Neuronal stem cell (in vitro differentiated cells): ENCODE results near the gene CCDC85C.
A peak's percentile ranks its signal among the peaks of the same experiment; 100 is the strongest.

Experiments used
- DNase-seq: peaks from one replicate; pipeline ENCODE4 v3.0.0-alpha.2; 2013; ENCODE audit warnings: low spot score
- H2AFZ ChIP-seq: one replicate; pipeline ENCODE4 v1.6.1; 2013; ENCODE audit warnings: mild to moderate bottlenecking, low read length, inconsistent platforms
- H2AK5ac ChIP-seq: 2 replicates; pipeline ENCODE4 v1.6.1; 2013; ENCODE audit warnings: low read depth, mild to moderate bottlenecking, inconsistent platforms, low read length, moderate library complexity, mixed read lengths
- H2BK120ac ChIP-seq: 2 replicates; pipeline ENCODE4 v1.6.1; 2013; ENCODE audit warnings: low read depth, mild to moderate bottlenecking, inconsistent platforms, low read length, moderate library complexity, mixed read lengths
- H2BK12ac ChIP-seq: one replicate; pipeline ENCODE4 v1.6.1; 2013; ENCODE audit warnings: low read length, inconsistent platforms
- H2BK15ac ChIP-seq: 2 replicates; pipeline ENCODE4 v1.6.1; 2013; ENCODE audit warnings: mild to moderate bottlenecking, low read length, inconsistent platforms, mixed read lengths
- H2BK5ac ChIP-seq: one replicate; pipeline ENCODE4 v1.6.1; 2013; ENCODE audit warnings: inconsistent platforms, mild to moderate bottlenecking, low read length, moderate library complexity
- H3K14ac ChIP-seq: one replicate; pipeline ENCODE4 v1.6.1; 2013; ENCODE audit warnings: low read length, inconsistent platforms
- H3K18ac ChIP-seq: 2 replicates; pipeline ENCODE4 v1.6.1; 2013; ENCODE audit warnings: low read length, inconsistent platforms
- H3K23ac ChIP-seq: 2 replicates; pipeline ENCODE4 v1.6.1; 2013; ENCODE audit warnings: low read depth, mild to moderate bottlenecking, mixed read lengths, low read length, inconsistent platforms; ENCODE audit not compliant: poor library complexity
- H3K27ac ChIP-seq: replicated peaks from 3 replicates; pipeline ENCODE4 v1.5.1; 2013; ENCODE audit warnings: low read length, inconsistent platforms
- H3K27me3 ChIP-seq, 3 experiments: 2 replicates each; pipeline ENCODE4 v1.6.1; 2013; ENCODE audit warnings: low read length in 3 of 3, mild to moderate bottlenecking in 2 of 3, inconsistent platforms in 1 of 3, low read depth in 1 of 3, mixed read lengths in 1 of 3, moderate library complexity in 1 of 3; ENCODE audit not compliant: control insufficient read depth in 3 of 3, insufficient read depth in 3 of 3
- H3K36me3 ChIP-seq, 2 donors: replicated peaks in 1 of 2; 2 replicates each; pipeline ENCODE4 v1.6.1; 2013; ENCODE audit warnings: low read length in 2 of 2; ENCODE audit not compliant: control insufficient read depth in 2 of 2, insufficient read depth in 2 of 2
- H3K4ac ChIP-seq: 2 replicates; pipeline ENCODE4 v1.6.1; 2013; ENCODE audit warnings: inconsistent platforms, mild to moderate bottlenecking, low read length, moderate library complexity
- H3K4me1 ChIP-seq, 2 donors: 1 replicate in 1 of 2; 2 replicates in 1 of 2; pipeline ENCODE4 v1.6.1; 2013; ENCODE audit warnings: low read length in 2 of 2, low read depth in 1 of 2; ENCODE audit not compliant: control insufficient read depth in 2 of 2, insufficient read depth in 1 of 2
- H3K4me2 ChIP-seq: one replicate; pipeline ENCODE4 v1.6.1; 2013; ENCODE audit warnings: mild to moderate bottlenecking, low read length, inconsistent platforms; ENCODE audit not compliant: insufficient read depth, poor library complexity, severe bottlenecking
- H3K4me3 ChIP-seq, 2 donors: 2 replicates each; pipeline ENCODE4 v1.5.1; 2013; ENCODE audit warnings: low read length in 2 of 2, mild to moderate bottlenecking in 2 of 2, inconsistent platforms in 1 of 2, moderate library complexity in 1 of 2
- H3K79me1 ChIP-seq: one replicate; pipeline ENCODE4 v1.6.1; 2013; ENCODE audit warnings: low read depth, mild to moderate bottlenecking, inconsistent platforms, low read length, moderate library complexity
- H3K9ac ChIP-seq: one replicate; pipeline ENCODE4 v1.6.1; 2013; ENCODE audit warnings: mild to moderate bottlenecking, low read depth, low read length, inconsistent platforms; ENCODE audit not compliant: poor library complexity
- H3K9me3 ChIP-seq, 2 donors: replicated peaks in 1 of 2; 2 replicates each; pipeline versions ENCODE3 to v1.6.1; 2013; ENCODE audit warnings: low read length in 2 of 2, mild to moderate bottlenecking in 2 of 2, inconsistent platforms in 1 of 2, low read depth in 1 of 2, mixed read lengths in 1 of 2, moderate library complexity in 1 of 2; ENCODE audit not compliant: control insufficient read depth in 2 of 2, insufficient read depth in 1 of 2
- H4K8ac ChIP-seq: one replicate; pipeline ENCODE4 v1.6.1; 2013; ENCODE audit warnings: low read depth, mild to moderate bottlenecking, inconsistent platforms, low read length, moderate library complexity
- H4K91ac ChIP-seq: one replicate; pipeline ENCODE4 v1.6.1; 2013; ENCODE audit warnings: low read length, low read depth, mild to moderate bottlenecking, inconsistent platforms; ENCODE audit not compliant: poor library complexity
- WGBS, 2 donors: extraction: QIAGEN DNeasy Blood & Tissue Kit; methylation state at CpG; one replicate each; pipeline ENCODE4 v1.1.7; 2013; ENCODE audit warnings: missing lambda C conversion rate in 2 of 2, mixed read lengths in 1 of 2; ENCODE audit not compliant: insufficient read length in 2 of 2, insufficient replicate concordance in 1 of 2; ENCODE audit errors: extremely low coverage in 2 of 2; 5-methylcytosine and 5-hydroxymethylcytosine counted together

CCDC85C gene

GRCh38 chr14:99581374-99581773, 22.6 kb downstream of the CCDC85C start:
- Histone ChIP-seq H3K4me2 (peak overlapping the region; percentile 19), H3K23ac (no peak overlapping the region), H2BK15ac (no peak overlapping the region), H3K79me1 (peaks cover 2% of the 10 kb centered on the region), H3K36me3 (peaks cover 0 to 3% of the 10 kb centered on the region in 2 donors), H2AK5ac (peak overlapping the region; percentile 85), H4K8ac (no peak overlapping the region), H2BK12ac (no peak overlapping the region), H3K14ac (no peak overlapping the region), H4K91ac (no peak overlapping the region), H3K9ac (no peak overlapping the region), H3K9me3 (no peaks in the 10 kb centered on the region), H2BK5ac (peak overlapping the region; percentile 33), H3K27ac (no peak overlapping the region), H3K27me3 (peaks cover 0 to 2% (median 0%) of the 10 kb centered on the region in 3 experiments), H3K4me1 (peaks cover 26 to 29% of the 10 kb centered on the region in 2 donors), H2BK120ac (peak overlapping the region; percentile 35), H3K4me3 (no peak overlapping the region), H3K18ac (peak overlapping the region; percentile 87), H3K4ac (no peak overlapping the region), H2AFZ (no peak overlapping the region)
- DNase-seq: peak; percentile 77
- no CpG with 5 or more reads among the region's 16 CpGs for WGBS, 2 donors

GRCh38 chr14:99579903-99580571, 24.0 kb downstream of the CCDC85C start:
- no peak overlapping the region for H3K4ac ChIP-seq
- no peak for DNase-seq
- no peak overlapping the region for H3K9ac ChIP-seq
- H3K4me2 ChIP-seq: peak overlapping the region; percentile 23
- H3K27me3 ChIP-seq: peaks cover 0 to 2% (median 0%) of the 10 kb centered on the region in 3 experiments
- H4K91ac ChIP-seq: no peak overlapping the region
- H2BK120ac ChIP-seq: no peak overlapping the region
- peak overlapping the region; percentile 68 for H2BK15ac ChIP-seq
- H3K4me1 ChIP-seq: peaks cover 33 to 43% of the 10 kb centered on the region in 2 donors
- WGBS, 2 donors: no CpG with 5 or more reads among the region's 14 CpGs
- H2BK5ac ChIP-seq: peak overlapping the region; percentile 68
- H4K8ac ChIP-seq: peak overlapping the region; percentile 72
- H3K4me3 ChIP-seq: no peak overlapping the region
- no peak overlapping the region for H3K27ac ChIP-seq
- H2AFZ ChIP-seq: no peak overlapping the region
- H3K23ac ChIP-seq: peak overlapping the region; percentile 47
- H3K36me3 ChIP-seq: peaks cover 0 to 3% of the 10 kb centered on the region in 2 donors
- H3K9me3 ChIP-seq: no peaks in the 10 kb centered on the region
- H3K79me1 ChIP-seq: peaks cover 7% of the 10 kb centered on the region
- no peak overlapping the region for H3K14ac ChIP-seq
- H2AK5ac ChIP-seq: peak overlapping the region; percentile 71
- H3K18ac ChIP-seq: peak overlapping the region; percentile 84
- peak overlapping the region; percentile 82 for H2BK12ac ChIP-seq

- H2BK120ac ChIP-seq: no peak overlapping the region
- H3K36me3 ChIP-seq: peaks cover 0 to 3% of the 10 kb centered on the region in 2 donors
- H3K4me3 ChIP-seq: no peak overlapping the region
- no peak overlapping the region for H3K9ac ChIP-seq
- peak overlapping the region; percentile 68 for H2BK15ac ChIP-seq
- H2BK12ac ChIP-seq: peak overlapping the region; percentile 82
- no peak overlapping the region for H4K91ac ChIP-seq
- H2BK5ac ChIP-seq: peak overlapping the region; percentile 68
- peak overlapping the region; percentile 7 for H3K18ac ChIP-seq
- no peak overlapping the region for H3K4ac ChIP-seq
- no peak for DNase-seq
- peak overlapping the region; percentile 71 for H2AK5ac ChIP-seq
- no peak overlapping the region for H3K4me2 ChIP-seq
- no peak overlapping the region for H2AFZ ChIP-seq
- peaks cover 41 to 50% of the 10 kb centered on the region in 2 donors for H3K4me1 ChIP-seq
- WGBS, 2 donors: no CpG with 5 or more reads among the region's 11 CpGs
- H3K27me3 ChIP-seq: peaks cover 0 to 2% (median 0%) of the 10 kb centered on the region in 3 experiments
- H3K27ac ChIP-seq: no peak overlapping the region
- no peaks in the 10 kb centered on the region for H3K9me3 ChIP-seq
- peaks cover 7% of the 10 kb centered on the region for H3K79me1 ChIP-seq
- no peak overlapping the region for H3K14ac ChIP-seq
- no peak overlapping the region for H3K23ac ChIP-seq
- H4K8ac ChIP-seq: no peak overlapping the region
These were observed 24.7 kb downstream of the CCDC85C start for GRCh38 chr14:99579120-99579836.

- no peak overlapping the region for H3K4me3 ChIP-seq
- no peak overlapping the region for H3K14ac ChIP-seq
- H2AK5ac ChIP-seq: peak overlapping the region; percentile 67
- H3K18ac ChIP-seq: peak overlapping the region; percentile 16
- no peaks in the 10 kb centered on the region for H3K9me3 ChIP-seq
- H3K9ac ChIP-seq: peak overlapping the region; percentile 63
- peaks cover 47 to 57% of the 10 kb centered on the region in 2 donors for H3K4me1 ChIP-seq
- no peak overlapping the region for H2AFZ ChIP-seq
- no peak overlapping the region for H2BK5ac ChIP-seq
- no peak overlapping the region for H4K8ac ChIP-seq
- no peak overlapping the region for H3K27ac ChIP-seq
- H3K27me3 ChIP-seq: no peaks in the 10 kb centered on the region
- no peak overlapping the region for H2BK12ac ChIP-seq
- no peak overlapping the region for H4K91ac ChIP-seq
- H3K23ac ChIP-seq: peak overlapping the region; percentile 37
- no peak for DNase-seq
- peaks cover 7% of the 10 kb centered on the region for H3K79me1 ChIP-seq
- WGBS, 2 donors: no CpG with 5 or more reads among the region's 12 CpGs
- peak overlapping the region; percentile 35 for H2BK15ac ChIP-seq
- H3K4ac ChIP-seq: no peak overlapping the region
- H3K36me3 ChIP-seq: peaks cover 0 to 3% of the 10 kb centered on the region in 2 donors
- no peak overlapping the region for H3K4me2 ChIP-seq
- H2BK120ac ChIP-seq: no peak overlapping the region
These were observed 25.4 kb downstream of the CCDC85C start for GRCh38 chr14:99578541-99579101.
